ENCODE results near the gene PPP2R1A. TPM values are rescaled to one million over a fixed set of nuclear protein-coding genes. Genes with fewer than 3 reads are reported as not detected.

Gene PPP2R1A
- total and polyA plus RNA-seq, 2 of the 13 experiments (the other 11 are each of a cell fraction or from before 2014, with no cell fraction given), result 86.7 to 130 TPM

GRCh38 chr19:52190487-52191293 lies 838 bp downstream of the PPP2R1A start (continued):
- TF ChIP-seq HNF1A (IDR thresholded peaks at IDR 0.05; ENCODE audit: low read depth), result no peak
- TF ChIP-seq HNF1A (CRISPR knock-in tag; IDR thresholded peaks at IDR 0.05; ENCODE audit: borderline replicate concordance), result no peak
- TF ChIP-seq LCORL (IDR thresholded peaks at IDR 0.05), result no peak
- TF ChIP-seq LCORL (CRISPR knock-in tag; IDR thresholded peaks at IDR 0.05), result no peak
- TF ChIP-seq ZNF891 (CRISPR knock-in tag; IDR thresholded peaks at IDR 0.05), result no peak
- no peak for TF ChIP-seq CREB1 (IDR thresholded peaks at IDR 0.05)
- no peak for TF ChIP-seq CREB1 (CRISPR knock-in tag; IDR thresholded peaks at IDR 0.05)
- no peak for TF ChIP-seq ZNF280B (CRISPR knock-in tag; IDR thresholded peaks at IDR 0.05; ENCODE audit: borderline replicate concordance)
- no peak for TF ChIP-seq KDM3A (CRISPR knock-in tag; IDR thresholded peaks at IDR 0.05; ENCODE audit: low read depth)
- 0 out of 2 replicates have a peak, but pooled peaks have one; percentile 5 for TF ChIP-seq GLI4 (CRISPR knock-in tag; IDR thresholded peaks at IDR 0.05; ENCODE audit: borderline replicate concordance)
- no peak for TF ChIP-seq TFAP4 (IDR thresholded peaks at IDR 0.05; ENCODE audit: borderline replicate concordance, low read depth)
- TF ChIP-seq ZNF816 (CRISPR knock-in tag; IDR thresholded peaks at IDR 0.05; ENCODE audit: borderline replicate concordance), result 0 out of 2 replicates have a peak, but pooled peaks have one; percentile 57
- no peak for TF ChIP-seq RFXAP (CRISPR knock-in tag; IDR thresholded peaks at IDR 0.05; ENCODE audit: borderline replicate concordance)
- no peak for TF ChIP-seq ZBTB39 (CRISPR knock-in tag; IDR thresholded peaks at IDR 0.05)
- TF ChIP-seq MIER3 (CRISPR knock-in tag; IDR thresholded peaks at IDR 0.05; ENCODE audit: borderline replicate concordance), result no peak
- no peak for TF ChIP-seq AKAP8 (CRISPR knock-in tag; IDR thresholded peaks at IDR 0.05)
- no peak for TF ChIP-seq ZNF468 (CRISPR knock-in tag; IDR thresholded peaks at IDR 0.05)
- TF ChIP-seq ZNF350 (CRISPR knock-in tag; IDR thresholded peaks at IDR 0.05; ENCODE audit: borderline replicate concordance, low read depth), result no peak; the same call in 1 of the 2 replicates
- no peak for TF ChIP-seq HBP1 (CRISPR knock-in tag; IDR thresholded peaks at IDR 0.05; ENCODE audit: low read depth)
- TF ChIP-seq MAFF (IDR thresholded peaks at IDR 0.05; ENCODE audit: low read depth, low read length), result no peak

Data from HepG2 (cell line).